Umbilical cord (tissue), 2 donors: Measurements from ENCODE around the gene DEFB108B. TPM values are rescaled to one million over a fixed set of nuclear protein-coding genes. Genes with fewer than 3 reads are reported as not detected.
"Not testable (repeated sequence)": the region's sequence is repeated elsewhere in the genome, so short reads cannot be mapped to it uniquely, and the experiment has no call there.

Source experiments
- DNase-seq: peaks from one replicate; pipeline ENCODE4 v3.0.0-alpha.2; 2015; ENCODE audit warnings: low spot score
- total RNA-seq: library from RNA; depleted of rRNA; stranded (reverse); fragments of >200 nt; gene quantifications from one replicate; pipeline ENCODE4 v1.2.3, GENCODE V29; 2014; ENCODE audit warnings: low replicate concordance; ENCODE audit not compliant: insufficient read depth

The DEFB108B gene
- total RNA-seq, 1 donor from 2014 or later, result not detected

GRCh38 chr11:71813481-71814355, 19.3 kb upstream of the DEFB108B start:
- DNase-seq, result peak; percentile 84

- DNase-seq, result not testable (repeated sequence)
Measured at GRCh38 chr11:71821539-71821938, 11.5 kb upstream of the DEFB108B start.

- not testable (repeated sequence) for DNase-seq
Measured at GRCh38 chr11:71829247-71829646, 3.8 kb upstream of the DEFB108B start.

- not testable (repeated sequence) for DNase-seq
Measured at GRCh38 chr11:71829686-71830085, 3.3 kb upstream of the DEFB108B start.

- DNase-seq, result not testable (repeated sequence)
Measured at GRCh38 chr11:71842720-71843119, 9.7 kb downstream of the DEFB108B start.

- DNase-seq, result not testable (repeated sequence)
Measured at GRCh38 chr11:71843355-71843754, 10.4 kb downstream of the DEFB108B start.

GRCh38 chr11:71843858-71844257, 10.9 kb downstream of the DEFB108B start:
- DNase-seq, result no peak

GRCh38 chr11:71853895-71854294, 20.9 kb downstream of the DEFB108B start:
- not testable (repeated sequence) for DNase-seq

GRCh38 chr11:71855880-71856279, 22.9 kb downstream of the DEFB108B start:
- DNase-seq, result not testable (repeated sequence)

GRCh38 chr11:71860835-71861234, 27.8 kb downstream of the DEFB108B start:
- not testable (repeated sequence) for DNase-seq

GRCh38 chr11:71863978-71864627, 31.1 kb downstream of the DEFB108B start:
- peak; percentile 32 for DNase-seq

GRCh38 chr11:71867209-71867608, 34.2 kb downstream of the DEFB108B start:
- DNase-seq, result not testable (repeated sequence)

- not testable (repeated sequence) for DNase-seq
Measured at GRCh38 chr11:71869931-71870330, 36.9 kb downstream of the DEFB108B start.

- DNase-seq, result not testable (repeated sequence)
Measured at GRCh38 chr11:71870661-71871060, 37.7 kb downstream of the DEFB108B start.

GRCh38 chr11:71876262-71876661, 43.3 kb downstream of the DEFB108B start:
- not testable (repeated sequence) for DNase-seq

GRCh38 chr11:71878059-71878458, 45.1 kb downstream of the DEFB108B start, which contains the start of gene DEFB131B:
DEFB131B (plus strand) TSS chr11:71878453; CDS start chr11:71878453, 0 bp downstream.
- not testable (repeated sequence) for DNase-seq

GRCh38 chr11:71885806-71886205, 52.8 kb downstream of the DEFB108B start:
- not testable (repeated sequence) for DNase-seq

Other genes with a start within 250 kb of the DEFB108B start
- not detected for gene DEFB131B, start 45.3 kb downstream of the DEFB108B start, total RNA-seq
- 35.6 TPM for gene XNDC1N, start 95.4 kb downstream of the DEFB108B start, total RNA-seq
- gene RNF121, start 95.8 kb downstream of the DEFB108B start, total RNA-seq, result 30.1 TPM
- gene IL18BP, start 165.7 kb downstream of the DEFB108B start, total RNA-seq, result 6.0 TPM
- 145 TPM for gene NUMA1, start 247.3 kb downstream of the DEFB108B start, total RNA-seq
- gene LRRC51, start 247.7 kb downstream of the DEFB108B start, total RNA-seq, result 1.4 TPM